Mesenchymal stem cell (in vitro differentiated cells and primary cell): ENCODE data around the gene BAIAP3.

Experiments
- DNase-seq: peaks from one replicate; pipeline ENCODE4 v3.0.0-alpha.2; 2013
- H2AFZ ChIP-seq: one replicate; pipeline ENCODE4 v1.6.1; 2013; ENCODE audit warnings: low read depth, mild to moderate bottlenecking, control low read depth, inconsistent platforms, low read length, moderate library complexity
- H2AK5ac ChIP-seq: 2 replicates; pipeline ENCODE4 v1.6.1; 2013; ENCODE audit warnings: low read length, moderate library complexity, mild to moderate bottlenecking, inconsistent platforms; ENCODE audit not compliant: severe bottlenecking
- H2BK120ac ChIP-seq: one replicate; pipeline ENCODE4 v1.6.1; 2013; ENCODE audit warnings: low read depth, mild to moderate bottlenecking, inconsistent platforms, low read length, moderate library complexity
- H2BK12ac ChIP-seq, 2 experiments: one replicate each; pipeline ENCODE4 v1.6.1; 2013; ENCODE audit warnings: inconsistent platforms in 2 of 2, low read length in 2 of 2, mild to moderate bottlenecking in 2 of 2, moderate library complexity in 2 of 2, control low read depth in 1 of 2
- H2BK15ac ChIP-seq: one replicate; pipeline ENCODE4 v1.6.1; 2013; ENCODE audit warnings: mild to moderate bottlenecking, low read depth, inconsistent platforms; ENCODE audit not compliant: poor library complexity, severe bottlenecking
- H2BK5ac ChIP-seq: 2 replicates; pipeline ENCODE4 v1.6.1; 2013; ENCODE audit warnings: low read depth, mild to moderate bottlenecking, low read length, control low read depth, inconsistent platforms; ENCODE audit not compliant: poor library complexity, severe bottlenecking
- H3K14ac ChIP-seq, 2 experiments: one replicate each; pipeline ENCODE4 v1.6.1; 2013; ENCODE audit warnings: inconsistent platforms in 2 of 2, low read length in 2 of 2, control low read depth in 1 of 2, mild to moderate bottlenecking in 1 of 2, moderate library complexity in 1 of 2
- H3K18ac ChIP-seq, 2 experiments: one replicate each; pipeline ENCODE4 v1.6.1; 2013; ENCODE audit warnings: inconsistent platforms in 2 of 2, low read length in 2 of 2, control low read depth in 1 of 2, low read depth in 1 of 2, mild to moderate bottlenecking in 1 of 2
- H3K23ac ChIP-seq, 2 experiments: one replicate each; pipeline ENCODE4 v1.6.1; 2013; ENCODE audit warnings: inconsistent platforms in 2 of 2, low read length in 2 of 2, mild to moderate bottlenecking in 2 of 2, moderate library complexity in 2 of 2, control low read depth in 1 of 2
- H3K27ac ChIP-seq: 2 replicates; pipeline ENCODE4 v1.5.1; 2013; ENCODE audit warnings: mild to moderate bottlenecking, moderate library complexity, low read length, control low read depth, inconsistent platforms; ENCODE audit not compliant: poor library complexity, severe bottlenecking
- H3K27me3 ChIP-seq, 2 experiments: 2 replicates each; pipeline versions ENCODE4 v1.6.1 to v1.7.0; 2013; ENCODE audit warnings: low read length in 2 of 2, mild to moderate bottlenecking in 2 of 2, moderate library complexity in 2 of 2, control low read depth in 1 of 2, inconsistent platforms in 1 of 2; ENCODE audit not compliant: control insufficient read depth in 1 of 2, insufficient read depth in 1 of 2
- H3K36me3 ChIP-seq, 2 experiments: 2 replicates each; pipeline versions ENCODE4 v1.6.1 to v1.7.0; 2013; ENCODE audit warnings: low read length in 2 of 2, control low read depth in 1 of 2, inconsistent platforms in 1 of 2, low read depth in 1 of 2, mild to moderate bottlenecking in 1 of 2; ENCODE audit not compliant: insufficient read depth in 2 of 2, control insufficient read depth in 1 of 2
- H3K4ac ChIP-seq, 2 experiments: one replicate each; pipeline ENCODE4 v1.6.1; 2013; ENCODE audit warnings: inconsistent platforms in 2 of 2, low read length in 2 of 2, mild to moderate bottlenecking in 2 of 2, moderate library complexity in 2 of 2, control low read depth in 1 of 2, low read depth in 1 of 2
- H3K4me1 ChIP-seq: 2 replicates; pipeline ENCODE4 v1.6.1; 2013; ENCODE audit warnings: low read depth, low read length, control low read depth; ENCODE audit not compliant: control insufficient read depth, insufficient read depth
- H3K4me2 ChIP-seq: 2 replicates; pipeline ENCODE4 v1.6.1; 2013; ENCODE audit warnings: low read length, mild to moderate bottlenecking, inconsistent platforms; ENCODE audit not compliant: poor library complexity, severe bottlenecking
- H3K4me3 ChIP-seq, 2 experiments: 2 replicates each; pipeline versions ENCODE4 v1.5.1 to v1.7.0; 2013; ENCODE audit warnings: low read length in 2 of 2, mild to moderate bottlenecking in 2 of 2, control low read depth in 1 of 2, low read depth in 1 of 2; ENCODE audit not compliant: insufficient read depth in 1 of 2
- H3K79me1 ChIP-seq: replicated peaks from 2 replicates; pipeline ENCODE4 v1.6.1; 2013; ENCODE audit warnings: mild to moderate bottlenecking, control low read depth, low read length, inconsistent platforms; ENCODE audit not compliant: poor library complexity, severe bottlenecking
- H3K9ac ChIP-seq: 2 replicates; pipeline ENCODE4 v1.7.0; 2013; ENCODE audit warnings: mild to moderate bottlenecking, low read length, moderate library complexity
- H3K9me3 ChIP-seq: 2 replicates; pipeline ENCODE4 v1.7.0; 2013; ENCODE audit warnings: mild to moderate bottlenecking, low read length; ENCODE audit not compliant: control insufficient read depth
- H4K8ac ChIP-seq: one replicate; pipeline ENCODE4 v1.6.1; 2013; ENCODE audit warnings: inconsistent platforms, mild to moderate bottlenecking, low read length, moderate library complexity
- H4K91ac ChIP-seq: one replicate; pipeline ENCODE4 v1.6.1; 2013; ENCODE audit warnings: mild to moderate bottlenecking, low read length, inconsistent platforms
- WGBS: methylation state at CpG from one replicate; pipeline ENCODE4 v1.1.7; 2013; ENCODE audit warnings: mixed read lengths; 5-methylcytosine and 5-hydroxymethylcytosine counted together

BAIAP3 gene

GRCh38 chr16:1345651-1346421 is 12.4 kb downstream of the BAIAP3 start:
- Histone ChIP-seq H3K79me1 (peaks cover 22% of the 10 kb centered on the region), H3K4ac (no peak overlapping the region), H3K27me3 (peaks cover 12 to 38% of the 10 kb centered on the region in 2 experiments), H2BK120ac (no peak overlapping the region), H3K4me3 (no peak overlapping the region), H3K9ac (no peak overlapping the region), H3K4me1 (peaks cover 29% of the 10 kb centered on the region), H3K36me3 (peaks cover 25 to 39% of the 10 kb centered on the region in 2 experiments), H3K23ac (no peak overlapping the region), H3K14ac (no peak overlapping the region), H2AK5ac (no peak overlapping the region), H3K27ac (no peak overlapping the region), H4K8ac (no peak overlapping the region), H3K9me3 (no peaks in the 10 kb centered on the region), H2BK5ac (no peak overlapping the region), H2BK15ac (no peak overlapping the region), H2BK12ac (no peak overlapping the region), H2AFZ (no peak overlapping the region), H3K18ac (no peak overlapping the region), H4K91ac (no peak overlapping the region), H3K4me2 (no peak overlapping the region)
- WGBS = 87% methylated on average over 29 of the region's 31 CpGs
- no peak for DNase-seq

DNA sequence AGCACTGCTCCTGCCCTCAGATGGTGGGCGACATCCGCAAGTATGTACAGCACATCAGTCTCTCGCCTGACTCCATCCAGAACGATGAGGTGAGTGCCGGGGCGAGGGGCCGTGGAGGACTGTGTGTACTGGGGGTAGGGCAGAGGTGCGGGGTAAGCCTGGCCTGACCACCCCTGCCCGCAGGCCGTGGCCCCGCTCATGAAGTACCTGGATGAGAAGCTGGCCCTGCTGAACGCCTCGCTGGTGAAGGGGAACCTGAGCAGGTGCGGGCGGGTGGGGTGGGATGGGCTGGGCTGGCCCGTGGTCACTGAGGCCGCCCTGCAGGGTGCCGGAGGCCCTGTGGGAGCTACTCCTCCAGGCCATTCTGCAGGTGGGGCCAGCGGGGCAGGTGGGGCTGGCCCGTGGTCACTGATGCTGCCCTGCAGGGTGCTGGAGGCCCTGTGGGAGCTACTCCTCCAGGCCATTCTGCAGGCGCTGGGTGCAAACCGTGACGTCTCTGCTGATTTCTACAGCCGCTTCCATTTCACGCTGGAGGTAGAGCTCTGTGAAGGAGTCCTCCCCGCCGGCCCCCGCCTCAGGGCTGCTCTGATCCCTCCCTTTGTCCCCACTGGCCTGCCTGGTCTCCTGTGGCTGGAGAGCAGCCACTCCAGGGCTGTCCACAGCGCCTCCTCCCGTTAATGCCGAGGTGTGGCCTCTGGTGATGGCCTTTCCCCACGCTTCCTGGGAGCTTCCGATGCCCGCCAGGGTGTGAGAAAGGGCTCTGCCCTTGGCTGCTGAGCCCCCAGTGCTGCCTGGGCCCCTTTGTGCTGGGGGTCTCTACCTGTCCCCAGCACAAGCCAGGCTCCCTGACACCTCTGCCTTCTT is 13.2 kb downstream of the BAIAP3 start:
- WGBS = 85% methylated on average over 34 of the region's 34 CpGs

GRCh38 chr16:1347286-1347855 is 13.9 kb downstream of the BAIAP3 start:
- H3K4me2 ChIP-seq = no peak overlapping the region
- no peak overlapping the region for H3K23ac ChIP-seq
- H4K91ac ChIP-seq = no peak overlapping the region
- H3K27ac ChIP-seq = no peak overlapping the region
- 95% methylated on average over 31 of the region's 31 CpGs for WGBS
- no peak overlapping the region for H3K4ac ChIP-seq
- H3K36me3 ChIP-seq = peaks cover 25 to 43% of the 10 kb centered on the region in 2 experiments
- no peak overlapping the region for H2AFZ ChIP-seq
- no peak overlapping the region for H2BK5ac ChIP-seq
- no peak overlapping the region for H2BK120ac ChIP-seq
- H3K14ac ChIP-seq = no peak overlapping the region
- H3K4me1 ChIP-seq = peaks cover 29% of the 10 kb centered on the region
- H3K18ac ChIP-seq = no peak overlapping the region
- H3K9me3 ChIP-seq = no peaks in the 10 kb centered on the region
- peaks cover 31% of the 10 kb centered on the region for H3K79me1 ChIP-seq
- no peak overlapping the region for H4K8ac ChIP-seq
- peaks cover 2 to 26% of the 10 kb centered on the region in 2 experiments for H3K27me3 ChIP-seq
- no peak overlapping the region for H2AK5ac ChIP-seq
- H2BK15ac ChIP-seq = no peak overlapping the region
- DNase-seq = no peak
- no peak overlapping the region for H3K9ac ChIP-seq
- H2BK12ac ChIP-seq = no peak overlapping the region
- H3K4me3 ChIP-seq = no peak overlapping the region

More for the DNA sequence above, 13.2 kb downstream of the BAIAP3 start:
- no peak overlapping the region for H3K23ac ChIP-seq
- H2AFZ ChIP-seq = no peak overlapping the region
- H3K79me1 ChIP-seq = peaks cover 28% of the 10 kb centered on the region
- no peak overlapping the region for H4K8ac ChIP-seq
- no peaks in the 10 kb centered on the region for H3K9me3 ChIP-seq
- peaks cover 34% of the 10 kb centered on the region for H3K4me1 ChIP-seq
- H3K36me3 ChIP-seq = peaks cover 25 to 43% of the 10 kb centered on the region in 2 experiments
- no peak overlapping the region for H3K18ac ChIP-seq
- no peak overlapping the region for H2BK120ac ChIP-seq
- H3K9ac ChIP-seq = no peak overlapping the region
- no peak overlapping the region for H3K27ac ChIP-seq
- no peak for DNase-seq
- no peak overlapping the region for H2BK12ac ChIP-seq
- H2BK5ac ChIP-seq = no peak overlapping the region
- H3K4ac ChIP-seq = no peak overlapping the region
- no peak overlapping the region for H3K4me2 ChIP-seq
- H4K91ac ChIP-seq = no peak overlapping the region
- no peak overlapping the region for H3K14ac ChIP-seq
- no peak overlapping the region for H2BK15ac ChIP-seq
- no peak overlapping the region for H2AK5ac ChIP-seq
- H3K27me3 ChIP-seq = peaks cover 9 to 33% of the 10 kb centered on the region in 2 experiments
- H3K4me3 ChIP-seq = no peak overlapping the region

DNA sequence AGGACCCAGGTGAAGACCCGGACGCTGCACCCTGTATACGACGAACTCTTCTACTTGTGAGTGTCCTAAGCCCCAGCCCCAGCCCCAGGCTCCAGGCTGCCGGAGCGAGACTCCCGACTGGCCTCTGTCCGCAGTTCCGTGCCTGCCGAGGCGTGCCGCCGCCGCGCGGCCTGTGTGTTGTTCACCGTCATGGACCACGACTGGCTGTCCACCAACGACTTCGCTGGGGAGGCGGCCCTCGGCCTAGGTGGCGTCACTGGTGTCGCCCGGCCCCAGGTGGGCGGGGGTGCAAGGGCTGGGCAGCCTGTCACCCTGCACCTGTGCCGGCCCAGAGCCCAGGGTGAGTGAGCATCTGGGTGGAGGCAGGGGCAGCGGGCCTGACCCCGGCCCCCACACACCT is 14.5 kb downstream of the BAIAP3 start:
- H2AFZ ChIP-seq = no peak overlapping the region
- H3K4me3 ChIP-seq = no peak overlapping the region
- H2BK12ac ChIP-seq = no peak overlapping the region
- H2AK5ac ChIP-seq = no peak overlapping the region
- H2BK120ac ChIP-seq = no peak overlapping the region
- no peak overlapping the region for H3K4me2 ChIP-seq
- H3K9ac ChIP-seq = no peak overlapping the region
- H2BK15ac ChIP-seq = no peak overlapping the region
- no peak overlapping the region for H2BK5ac ChIP-seq
- WGBS = 93% methylated on average over 28 of the region's 29 CpGs
- H3K4ac ChIP-seq = no peak overlapping the region
- no peak overlapping the region for H3K23ac ChIP-seq
- no peak overlapping the region for H3K27ac ChIP-seq
- peaks cover 0 to 20% of the 10 kb centered on the region in 2 experiments for H3K27me3 ChIP-seq
- no peak overlapping the region for H4K91ac ChIP-seq
- peaks cover 34% of the 10 kb centered on the region for H3K79me1 ChIP-seq
- no peak overlapping the region for H3K18ac ChIP-seq
- no peaks in the 10 kb centered on the region for H3K9me3 ChIP-seq
- peaks cover 27% of the 10 kb centered on the region for H3K4me1 ChIP-seq
- H4K8ac ChIP-seq = no peak overlapping the region
- no peak for DNase-seq
- H3K36me3 ChIP-seq = peaks cover 25 to 43% of the 10 kb centered on the region in 2 experiments
- H3K14ac ChIP-seq = no peak overlapping the region
